SK-N-MC (cell line): ENCODE results near the gene MAML3.

Experiments used
- EZH2 ChIP-seq: fragments of 200-600 bp; sonication (generic); IDR thresholded peaks from one replicate; pipeline ENCODE4 v1.6.1; 2017; ENCODE audit warnings: antibody characterized with exemption
- POLR2AphosphoS5 ChIP-seq: IDR thresholded peaks from 2 replicates; pipeline ENCODE4 v1.6.1; 2012; ENCODE audit warnings: mild to moderate bottlenecking, low read depth, low read length, borderline replicate concordance

DNA sequence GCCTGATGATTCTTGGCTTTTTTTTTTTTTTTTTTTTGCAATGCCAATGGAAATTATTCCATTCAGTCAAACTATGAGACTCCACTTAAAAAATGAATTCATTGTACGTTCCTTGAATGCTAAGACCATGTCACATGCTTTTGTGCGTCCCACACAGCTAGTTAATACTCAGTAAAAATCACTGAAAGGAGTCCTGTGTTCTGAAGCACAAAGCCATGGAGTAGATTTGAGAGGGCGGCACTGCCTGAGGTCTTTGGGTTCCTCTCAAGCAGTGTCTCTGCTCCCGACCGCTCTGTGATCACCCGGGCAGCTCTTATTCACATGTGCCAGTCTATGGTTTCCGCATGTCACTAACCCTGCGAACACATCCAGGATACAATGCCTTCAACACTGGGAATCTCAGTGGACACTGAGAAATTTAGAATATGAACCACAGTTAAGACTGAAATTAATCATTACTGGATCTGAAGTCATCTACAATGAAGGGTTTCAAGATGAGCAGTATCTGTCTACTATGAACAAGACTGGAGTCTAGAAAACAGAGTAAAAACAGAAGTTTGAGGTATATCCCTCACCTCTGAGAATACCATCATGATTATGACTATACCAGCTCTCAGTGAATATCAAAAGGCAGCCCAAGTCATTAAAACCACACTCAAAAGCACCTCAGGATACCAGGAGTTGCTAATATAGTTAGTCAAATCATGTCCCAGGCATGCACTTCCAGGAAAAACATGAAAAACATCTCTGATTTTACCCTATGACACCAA is 295.4 kb downstream of the MAML3 start:
- TF ChIP-seq POLR2AphosphoS5 (no peak), EZH2 (no peak)
